ENCODE results near the gene DUSP8. TPM values are rescaled to one million over a fixed set of nuclear protein-coding genes. Genes with fewer than 3 reads are reported as not detected.

Gene DUSP8
- total RNA-seq, 1 experiment from 2014 or later, result 4.4 TPM

DNA sequence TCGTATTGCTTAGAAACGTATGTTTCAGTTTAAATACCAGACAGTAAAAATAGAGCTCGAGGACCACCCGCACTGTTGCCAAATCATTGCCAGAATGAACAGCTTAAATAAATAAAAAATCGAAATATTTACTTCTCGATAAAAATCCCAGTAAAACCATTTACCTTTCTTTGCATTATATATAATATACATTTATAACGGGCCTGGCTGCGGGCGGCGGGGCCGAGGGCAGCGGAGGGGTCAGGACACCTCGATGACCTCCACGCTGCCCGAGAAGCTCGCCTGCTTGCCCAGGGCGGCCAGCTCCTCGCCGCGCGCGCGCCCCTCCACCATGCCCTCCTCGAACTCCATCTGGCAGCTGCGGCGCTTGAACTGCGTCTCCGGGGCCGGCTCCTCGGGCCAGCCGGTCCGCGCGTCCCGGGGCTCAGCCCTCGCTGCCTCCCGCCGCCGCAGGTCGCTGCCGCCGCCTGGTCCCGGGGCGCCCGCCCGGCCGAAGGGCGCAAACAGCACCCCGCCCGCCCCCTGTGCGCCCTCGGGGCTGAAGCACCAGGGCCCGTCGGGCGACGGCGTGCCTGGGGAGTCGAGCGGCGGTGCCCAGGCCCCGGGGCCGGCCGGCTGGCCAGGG lies 15.7 kb downstream of the DUSP8 start:
- peak; percentile 36 for DNase-seq

More for the DNA sequence above, 15.7 kb downstream of the DUSP8 start:
- Histone ChIP-seq H2AFZ (ENCODE audit: low read length) (no peak overlapping the region), H3K79me1 (ENCODE audit: insufficient read depth, low read depth, low read length, poor library complexity, severe bottlenecking) (no peaks in the 10 kb centered on the region), H4K5ac (ENCODE audit: insufficient read length, low read depth, low read length) (no peak overlapping the region), H2BK12ac (ENCODE audit: insufficient read length, low read depth, low read length) (no peak overlapping the region), H3T11ph (ENCODE audit: low read length) (no peak overlapping the region), H3K4ac (ENCODE audit: low read depth, low read length) (no peak overlapping the region), H4K8ac (replicated peaks; ENCODE audit: insufficient read length, low read depth, low read length) (no peak overlapping the region), H2BK120ac (ENCODE audit: low read depth, low read length, poor library complexity, severe bottlenecking) (no peak overlapping the region), H3K79me2 (ENCODE audit: insufficient read depth, low read length) (no peaks in the 10 kb centered on the region), H3K56ac (ENCODE audit: insufficient read length, low read depth, low read length) (no peak overlapping the region), H3K9ac (ENCODE audit: extremely low read depth, insufficient read length, low read length) (no peak overlapping the region), H3K27me3 (ENCODE audit: insufficient read depth, low read length) (peaks cover 8% of the 10 kb centered on the region; the same call in 1 of the 2 replicates), H3K18ac (ENCODE audit: insufficient read length, low read depth, low read length) (no peak overlapping the region), H3K23me2 (ENCODE audit: insufficient read length, low read depth, low read length, poor library complexity, severe bottlenecking) (no peaks in the 10 kb centered on the region), H2AK5ac (ENCODE audit: insufficient read length, low read length) (no peak overlapping the region), H3K4me1 (ENCODE audit: insufficient read depth, low read length) (peaks cover 2% of the 10 kb centered on the region; the same call in 1 of the 2 replicates), H2BK20ac (ENCODE audit: low read depth, low read length, poor library complexity, severe bottlenecking) (no peak overlapping the region), H4K91ac (ENCODE audit: insufficient read length, low read depth, low read length) (no peak overlapping the region), H3K14ac (ENCODE audit: insufficient read depth, low read length) (no peak overlapping the region), H2BK15ac (ENCODE audit: low read depth, low read length) (no peak overlapping the region), H4K20me1 (ENCODE audit: control insufficient read depth, insufficient read depth, insufficient read length) (no peaks in the 10 kb centered on the region), H3K27ac (ENCODE audit: insufficient read length, low read depth, low read length) (no peak overlapping the region), H3K9me3 (ENCODE audit: control insufficient read depth, low read depth, low read length) (no peaks in the 10 kb centered on the region), H2BK5ac (ENCODE audit: insufficient read length, low read length) (no peak overlapping the region), H3K4me2 (ENCODE audit: insufficient read depth, insufficient read length, low read length) (no peak overlapping the region), H3K23ac (ENCODE audit: insufficient read length, low read depth, low read length) (no peak overlapping the region)
- H3K36me3 Mint-ChIP-seq (ENCODE audit: insufficient read depth in 1 of 3, low read depth in 3 of 3), result peaks cover 0 to 1% (median 0%) of the 10 kb centered on the region in 3 experiments; a peak in 1 of 7 replicates
- H3K4me3 Mint-ChIP-seq, result peak overlapping the region in 1 of 2 experiments; percentile 38; a peak in 1 of 5 replicates
- H3K9me3 Mint-ChIP-seq, result no peaks in the 10 kb centered on the region
- 100% methylated on average over 2 of the region's 63 CpGs for WGBS (ENCODE audit: extremely low coverage, insufficient read length, low lambda C conversion rate)
- no peak for TF ChIP-seq CTCF (conservative IDR thresholded peaks at IDR 0.05)
- H3K27ac Mint-ChIP-seq, result no peak overlapping the region
- peaks cover 26 to 47% of the 10 kb centered on the region in 2 experiments for H3K4me1 Mint-ChIP-seq
- peaks cover 40% of the 10 kb centered on the region for H3K27me3 Mint-ChIP-seq (ENCODE audit: low read depth)
